GM23248 (cell line): ENCODE results near the gene RPS16. TPM values are rescaled to one million over a fixed set of nuclear protein-coding genes. Genes with fewer than 3 reads are reported as not detected.

ENCODE experiments used
- DNase-seq: peaks from one replicate; pipeline ENCODE4 v3.0.0-alpha.2; 2015
- H2AFZ ChIP-seq: fragments of 200-600 bp; sonication (generic); 2 replicates; pipeline ENCODE4 v1.6.1; 2016; ENCODE audit warnings: antibody characterized with exemption
- H3F3A ChIP-seq: fragments of 200-600 bp; sonication (generic); 2 replicates; pipeline ENCODE4 v1.6.1; 2016; ENCODE audit warnings: mild to moderate bottlenecking, antibody characterized with exemption, mixed run types; ENCODE audit not compliant: insufficient read depth
- H3K27ac ChIP-seq: fragments of 200-600 bp; sonication (generic); 2 replicates; pipeline ENCODE4 v1.5.1; 2016; ENCODE audit warnings: mild to moderate bottlenecking
- H3K27me3 ChIP-seq: fragments of 200-600 bp; sonication (generic); replicated peaks from 2 replicates; pipeline ENCODE4 v1.6.1; 2016; ENCODE audit warnings: mild to moderate bottlenecking; ENCODE audit not compliant: insufficient read depth
- H3K36me3 ChIP-seq: fragments of 200-600 bp; sonication (generic); 2 replicates; pipeline ENCODE4 v1.6.1; 2016; ENCODE audit warnings: low read depth, mild to moderate bottlenecking
- H3K4me1 ChIP-seq: fragments of 200-600 bp; sonication (generic); 2 replicates; pipeline ENCODE4 v1.6.1; 2016; ENCODE audit warnings: mild to moderate bottlenecking; ENCODE audit not compliant: insufficient read depth
- H3K4me2 ChIP-seq: fragments of 200-600 bp; sonication (generic); one replicate; pipeline ENCODE4 v1.6.1; 2016; ENCODE audit warnings: mild to moderate bottlenecking; ENCODE audit not compliant: unreplicated experiment
- H3K4me3 ChIP-seq: fragments of 200-600 bp; sonication (generic); 2 replicates; pipeline ENCODE4 v1.5.1; 2016; ENCODE audit warnings: mild to moderate bottlenecking
- H3K79me2 ChIP-seq: fragments of 200-600 bp; sonication (generic); 2 replicates; pipeline ENCODE4 v1.6.1; 2016; ENCODE audit warnings: mild to moderate bottlenecking; ENCODE audit not compliant: insufficient read depth
- H3K9ac ChIP-seq: fragments of 200-600 bp; sonication (generic); 2 replicates; pipeline ENCODE4 v1.6.1; 2016; ENCODE audit warnings: mild to moderate bottlenecking
- H3K9me2 ChIP-seq: fragments of 200-600 bp; sonication (generic); 2 replicates; pipeline ENCODE4 v1.6.1; 2016; ENCODE audit warnings: mixed run types, mild to moderate bottlenecking, moderate library complexity; ENCODE audit not compliant: insufficient read depth
- H3K9me3 ChIP-seq: fragments of 200-600 bp; sonication (generic); one replicate; pipeline ENCODE4 v1.6.1; 2017; ENCODE audit warnings: low read depth
- H4K20me1 ChIP-seq: fragments of 200-600 bp; sonication (generic); 2 replicates; pipeline ENCODE4 v1.6.0; 2016; ENCODE audit not compliant: insufficient read depth
- EZH2 ChIP-seq: fragments of 200-600 bp; sonication (generic); IDR thresholded peaks from 2 replicates; pipeline ENCODE4 v1.6.1; 2018; ENCODE audit warnings: antibody characterized with exemption, mild to moderate bottlenecking; ENCODE audit not compliant: insufficient read depth, poor library complexity, severe bottlenecking
- EZH2phosphoT487 ChIP-seq: fragments of 200-600 bp; sonication (generic); IDR thresholded peaks from 2 replicates; pipeline ENCODE4 v1.6.1; 2018; ENCODE audit warnings: antibody characterized with exemption, moderate library complexity, mild to moderate bottlenecking, low read depth; ENCODE audit not compliant: insufficient read depth
- WGBS, 2 experiments: methylation state at CpG; one replicate each; pipeline ENCODE4 v1.1.6; 2015 to 2017; ENCODE audit warnings: low lambda C conversion rate in 2 of 2, low coverage in 1 of 2; ENCODE audit errors: missing lambda C conversion rate in 2 of 2; 5-methylcytosine and 5-hydroxymethylcytosine counted together
- in situ Hi-C: fragments of 300-500 bp; cut with MboI; formaldehyde crosslinking; loops from 2 replicates; pipeline ENCODE4 v1.15.0; 2020
- polyA plus RNA-seq: library from polyadenylated mRNA; unstranded; fragments of >200 nt; fragmentation: Nextera tagmentation; extraction: Ambion mirVana; gene quantifications from 2 replicates; pipeline ENCODE4 v1.2.1, GENCODE V29; 2016
- total RNA-seq: library from RNA; depleted of rRNA; stranded (reverse); fragments of >200 nt; shearing (Covaris generic); gene quantifications from 2 replicates; pipeline ENCODE4 v1.2.3, GENCODE V29; 2014

The RPS16 gene
- total and polyA plus RNA-seq, 2 experiments from 2014 or later, result 136 to 542 TPM

DNA sequence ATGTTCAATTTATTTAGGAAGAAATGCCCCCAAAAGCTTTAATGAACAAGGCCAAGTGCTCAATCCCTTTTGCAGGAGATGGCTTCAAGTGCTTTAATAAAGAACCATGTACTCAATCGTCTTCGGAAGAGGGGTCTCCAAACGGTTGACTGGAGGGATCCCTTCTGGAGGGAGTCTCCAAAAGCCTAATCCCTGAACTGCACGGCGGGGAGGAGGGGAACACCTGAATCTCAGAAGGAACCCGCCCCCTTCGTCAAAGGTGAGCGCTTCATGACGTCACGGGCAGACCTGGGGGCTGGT lies 45.3 kb downstream of the RPS16 start:
- H3K9me3 ChIP-seq, result no peaks in the 10 kb centered on the region
- peak overlapping the region; percentile 100 for H3K4me2 ChIP-seq
- H3K4me3 ChIP-seq, result peak overlapping the region; percentile 96
- in situ Hi-C loops, result no loop called here
- TF ChIP-seq EZH2, result no peak
- TF ChIP-seq EZH2phosphoT487, result no peak
- peak overlapping the region; percentile 99 for H3K9ac ChIP-seq
- DNase-seq, result peak; percentile 75
- peaks cover 12% of the 10 kb centered on the region for H3K4me1 ChIP-seq
- H3K27me3 ChIP-seq, result no peaks in the 10 kb centered on the region
- H3F3A ChIP-seq, result peaks cover 9% of the 10 kb centered on the region
- H3K36me3 ChIP-seq, result peaks cover 18% of the 10 kb centered on the region; the same call in 1 of the 2 replicates
- H3K79me2 ChIP-seq, result peaks cover 48% of the 10 kb centered on the region
- H4K20me1 ChIP-seq, result no peaks in the 10 kb centered on the region
- no peaks in the 10 kb centered on the region for H3K9me2 ChIP-seq
- peak overlapping the region; percentile 79 for H2AFZ ChIP-seq
- peak overlapping the region; percentile 92 for H3K27ac ChIP-seq
- 1 to 2% methylated on average over 10 of the region's 10 CpGs for WGBS, 2 experiments

- Histone ChIP-seq H3K4me2 (peak overlapping the region; percentile 100), H3K27me3 (no peaks in the 10 kb centered on the region), H3K9me2 (no peaks in the 10 kb centered on the region), H2AFZ (no peak overlapping the region), H3F3A (peaks cover 9% of the 10 kb centered on the region), H3K9ac (peak overlapping the region; percentile 99), H3K4me1 (peaks cover 12% of the 10 kb centered on the region), H4K20me1 (no peaks in the 10 kb centered on the region), H3K9me3 (no peaks in the 10 kb centered on the region), H3K27ac (peak overlapping the region; percentile 92; the same call in 1 of the 2 replicates), H3K36me3 (peaks cover 18% of the 10 kb centered on the region; the same call in 1 of the 2 replicates), H3K4me3 (peak overlapping the region; percentile 96), H3K79me2 (peaks cover 48% of the 10 kb centered on the region)
- DNase-seq, result no peak
- in situ Hi-C loops, result no loop called here
- TF ChIP-seq EZH2phosphoT487 (no peak), EZH2 (no peak)
- 67% methylated on average over 12 to 13 of the region's 13 CpGs for WGBS, 2 experiments
These were observed 45.9 kb downstream of the RPS16 start for GRCh38 chr19:39389631-39390414.

DNA sequence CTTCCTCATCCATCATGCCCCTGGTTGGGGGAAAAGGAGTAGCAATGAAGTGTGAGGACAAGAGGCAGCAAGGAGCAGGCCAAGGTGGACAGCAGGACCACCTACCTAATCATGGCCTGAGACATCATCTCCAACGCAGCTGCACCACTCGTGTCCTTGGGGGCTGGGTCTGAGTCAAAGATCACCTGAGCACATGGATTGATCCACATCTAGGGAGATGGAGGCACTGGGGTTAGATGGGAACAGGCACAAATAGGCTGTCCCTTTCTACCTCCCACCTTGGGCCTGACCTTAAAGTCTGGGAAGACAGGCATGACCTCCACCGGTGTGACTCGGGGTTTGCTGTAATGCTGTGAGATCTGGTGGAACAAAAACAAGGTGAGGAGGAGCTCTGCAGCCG lies 47.1 kb downstream of the RPS16 start:
- WGBS, 2 experiments, result 77 to 91% methylated on average over 5 of the region's 5 CpGs
- Histone ChIP-seq H3K4me1 (peaks cover 12% of the 10 kb centered on the region), H3K9me3 (no peaks in the 10 kb centered on the region), H3K9ac (no peak overlapping the region), H4K20me1 (no peaks in the 10 kb centered on the region), H3K79me2 (peaks cover 43% of the 10 kb centered on the region), H3K9me2 (no peaks in the 10 kb centered on the region), H2AFZ (no peak overlapping the region), H3K36me3 (peaks cover 13% of the 10 kb centered on the region; the same call in 1 of the 2 replicates), H3K27ac (no peak overlapping the region), H3F3A (peaks cover 9% of the 10 kb centered on the region), H3K4me3 (no peak overlapping the region), H3K27me3 (no peaks in the 10 kb centered on the region), H3K4me2 (no peak overlapping the region)
- DNase-seq, result no peak
- in situ Hi-C loops, result no loop called here
- no peak for TF ChIP-seq EZH2phosphoT487
- TF ChIP-seq EZH2, result no peak

DNA sequence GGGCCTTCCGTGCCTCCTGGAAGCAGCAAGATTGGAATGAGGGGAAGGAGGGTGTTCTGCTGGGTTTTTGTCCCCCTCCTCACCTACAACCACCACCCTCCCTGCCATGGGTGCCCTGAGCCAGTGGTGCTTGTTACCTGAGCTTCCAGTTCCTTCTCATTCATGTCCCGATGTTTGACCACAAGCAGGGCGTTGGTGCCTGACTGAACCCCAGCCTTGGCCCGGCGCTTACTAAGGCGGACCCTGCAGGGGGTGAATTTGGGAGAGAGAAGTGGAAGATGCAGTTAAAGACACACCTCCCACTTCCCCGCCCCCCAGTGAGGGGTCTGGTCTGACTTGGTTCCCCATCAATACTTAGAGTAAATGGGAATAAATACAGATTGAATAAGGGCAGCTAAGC lies 49.2 kb downstream of the RPS16 start:
- Histone ChIP-seq H3F3A (peaks cover 15% of the 10 kb centered on the region), H2AFZ (no peak overlapping the region), H3K9me2 (no peaks in the 10 kb centered on the region), H3K4me3 (no peak overlapping the region), H3K9ac (no peak overlapping the region), H3K36me3 (peaks cover 13% of the 10 kb centered on the region; the same call in 1 of the 2 replicates), H3K79me2 (peaks cover 24% of the 10 kb centered on the region), H3K27me3 (no peaks in the 10 kb centered on the region), H3K4me2 (no peak overlapping the region), H3K27ac (no peak overlapping the region), H3K4me1 (peaks cover 9% of the 10 kb centered on the region; the same call in 1 of the 2 replicates), H3K9me3 (no peaks in the 10 kb centered on the region), H4K20me1 (no peaks in the 10 kb centered on the region)
- WGBS, 2 experiments, result 85 to 90% methylated on average over 5 to 7 of the region's 7 CpGs
- in situ Hi-C loops, result no loop called here
- no peak for DNase-seq
- TF ChIP-seq EZH2phosphoT487 (no peak), EZH2 (no peak)
